Measurements from ENCODE around the gene UNC119. TPM values are rescaled to one million over a fixed set of nuclear protein-coding genes. Genes with fewer than 3 reads are reported as not detected.
A peak's percentile ranks its signal among the peaks of the same experiment; 100 is the strongest.

The UNC119 gene
- polyA plus RNA-seq, 3 donors = 77.5 to 189 (median 80.2) TPM

- H3K36me3 ChIP-seq (replicated peaks in 1 of 2; ENCODE audit: control insufficient read depth in 1 of 2, insufficient read depth in 2 of 2, low read length in 2 of 2) = peaks cover under 1% of the 10 kb centered on the region in 2 donors
- no peaks in the 10 kb centered on the region for H4K20me1 ChIP-seq (ENCODE audit: insufficient read depth, low read length)
- no peaks in the 10 kb centered on the region for H3K9me3 ChIP-seq (replicated peaks in 1 of 2; ENCODE audit: control insufficient read depth in 1 of 2, insufficient read depth in 1 of 2, low read length in 2 of 2)
- TF ChIP-seq CTCF (IDR thresholded peaks at IDR 0.05) = no peak
- H3K27me3 Mint-ChIP-seq (ENCODE audit: low read depth in 3 of 3) = peaks cover 0 to 3% (median 0%) of the 10 kb centered on the region in 3 donors
- H3K4me1 ChIP-seq (ENCODE audit: control insufficient read depth in 1 of 2, insufficient read depth in 2 of 2, low read length in 2 of 2) = peaks cover 20 to 25% of the 10 kb centered on the region in 2 donors
- no peak for DNase-seq
- H3K36me3 Mint-ChIP-seq = peaks cover 3 to 11% of the 10 kb centered on the region in 2 donors
- peaks cover 26% of the 10 kb centered on the region for H3K4me1 Mint-ChIP-seq
- peaks cover 0 to 2% (median 0%) of the 10 kb centered on the region in 7 donors for H3K9me3 Mint-ChIP-seq
- peak overlapping the region; percentile 91 to 94 for H3K4me3 Mint-ChIP-seq
- peak overlapping the region; percentile 87 for H3K4me2 ChIP-seq (replicated peaks; ENCODE audit: extremely low read depth, low read length, poor library complexity, severe bottlenecking)
- peak overlapping the region; percentile 2 to 100 for H3K27ac ChIP-seq (ENCODE audit: low read depth in 1 of 2, low read length in 2 of 2)
- H3K4me3 ChIP-seq (replicated peaks in 1 of 3; ENCODE audit: low read depth in 2 of 3, low read length in 3 of 3) = peak overlapping the region; percentile 62 to 82 (median 69)
- peak overlapping the region; percentile 99 for H3K9ac ChIP-seq (ENCODE audit: insufficient read depth, low read length, poor library complexity, severe bottlenecking)
- no peaks in the 10 kb centered on the region for H3K27me3 ChIP-seq (ENCODE audit: control insufficient read depth in 2 of 2, insufficient read depth in 2 of 2, low read length in 2 of 2)
- peak overlapping the region; percentile 85 for H2AFZ ChIP-seq (ENCODE audit: insufficient read depth, low read depth, low read length, poor library complexity, severe bottlenecking)
- WGBS (ENCODE audit: insufficient coverage) = 6% methylated on average over 12 of the region's 17 CpGs
- intact Hi-C loops (cut with micrococcal nuclease) = no loop called here
- H3K27ac Mint-ChIP-seq = peak overlapping the region; percentile 96 to 99 (median 97)
- H3K79me2 ChIP-seq (ENCODE audit: insufficient read depth, low read length) = peaks cover 46% of the 10 kb centered on the region
These were observed 46.0 kb upstream of the UNC119 start for GRCh38 chr17:28598389-28598788.

GRCh38 chr17:28597606-28598383 lies 45.4 kb upstream of the UNC119 start:
- Mint-ChIP-seq H3K27me3 (ENCODE audit: low read depth in 3 of 3) (peaks cover 0 to 3% (median 0%) of the 10 kb centered on the region in 3 donors), H3K4me3 (peak overlapping the region; percentile 91 to 94), H3K9me3 (peaks cover 0 to 2% (median 0%) of the 10 kb centered on the region in 7 donors), H3K4me1 (peaks cover 26% of the 10 kb centered on the region), H3K27ac (peak overlapping the region; percentile 53 to 99 (median 97)), H3K36me3 (peaks cover 8 to 17% of the 10 kb centered on the region in 2 donors)
- Histone ChIP-seq H3K27me3 (ENCODE audit: control insufficient read depth in 2 of 2, insufficient read depth in 2 of 2, low read length in 2 of 2) (no peaks in the 10 kb centered on the region), H3K9me3 (replicated peaks in 1 of 2; ENCODE audit: control insufficient read depth in 1 of 2, insufficient read depth in 1 of 2, low read length in 2 of 2) (no peaks in the 10 kb centered on the region), H3K4me2 (replicated peaks; ENCODE audit: extremely low read depth, low read length, poor library complexity, severe bottlenecking) (peak overlapping the region; percentile 87), H4K20me1 (ENCODE audit: insufficient read depth, low read length) (no peaks in the 10 kb centered on the region), H3K9ac (ENCODE audit: insufficient read depth, low read length, poor library complexity, severe bottlenecking) (no peak overlapping the region), H3K4me3 (replicated peaks in 1 of 3; ENCODE audit: low read depth in 2 of 3, low read length in 3 of 3) (peak overlapping the region in 1 of 3 experiments; percentile 82), H2AFZ (ENCODE audit: insufficient read depth, low read depth, low read length, poor library complexity, severe bottlenecking) (peak overlapping the region; percentile 85), H3K4me1 (ENCODE audit: control insufficient read depth in 1 of 2, insufficient read depth in 2 of 2, low read length in 2 of 2) (peaks cover 20 to 25% of the 10 kb centered on the region in 2 donors), H3K27ac (ENCODE audit: low read depth in 1 of 2, low read length in 2 of 2) (peak overlapping the region in 1 of 2 donors; percentile 100), H3K79me2 (ENCODE audit: insufficient read depth, low read length) (peaks cover 52% of the 10 kb centered on the region), H3K36me3 (replicated peaks in 1 of 2; ENCODE audit: control insufficient read depth in 1 of 2, insufficient read depth in 2 of 2, low read length in 2 of 2) (peaks cover 6% of the 10 kb centered on the region in 2 donors)
- intact Hi-C loops (cut with micrococcal nuclease) = no loop called here
- WGBS (ENCODE audit: insufficient coverage) = no CpG with 5 or more reads among the region's 5 CpGs
- peak in 2 of 3 donors; percentile 26 to 39 for DNase-seq
- TF ChIP-seq CTCF (IDR thresholded peaks at IDR 0.05) = no peak

Data from CD14-positive monocyte (primary cell).